GM10248 (cell line): ENCODE results near the gene TMED6.

Source experiments
- CTCF ChIA-PET: fragments of 300-600 bp; sonication (Branson Sonifier 250); formaldehyde crosslinking; extraction: SDS; loops from one replicate; lab custom pipeline; 2021; ENCODE audit warnings: antibody characterized with exemption; lab: Yijun Ruan, JAX
- POLR2A ChIA-PET: fragments of 350-650 bp; sonication (Branson Sonifier 250); formaldehyde crosslinking; extraction: SDS; loops from one replicate; lab custom pipeline; 2020; ENCODE audit warnings: antibody characterized with exemption; lab: Yijun Ruan, JAX
- DNase-seq: peaks from one replicate; pipeline ENCODE4 v3.0.0; 2012; ENCODE audit errors: extremely low spot score
- TF ChIP-seq, protein P1 (sequence below): IDR thresholded peaks from 2 replicates; pipeline ENCODE4 v1.5.1; 2012; ENCODE audit warnings: mild to moderate bottlenecking, low read depth; ENCODE audit errors: extremely low read depth, missing control alignments, control extremely low read depth

Gene TMED6

DNA sequence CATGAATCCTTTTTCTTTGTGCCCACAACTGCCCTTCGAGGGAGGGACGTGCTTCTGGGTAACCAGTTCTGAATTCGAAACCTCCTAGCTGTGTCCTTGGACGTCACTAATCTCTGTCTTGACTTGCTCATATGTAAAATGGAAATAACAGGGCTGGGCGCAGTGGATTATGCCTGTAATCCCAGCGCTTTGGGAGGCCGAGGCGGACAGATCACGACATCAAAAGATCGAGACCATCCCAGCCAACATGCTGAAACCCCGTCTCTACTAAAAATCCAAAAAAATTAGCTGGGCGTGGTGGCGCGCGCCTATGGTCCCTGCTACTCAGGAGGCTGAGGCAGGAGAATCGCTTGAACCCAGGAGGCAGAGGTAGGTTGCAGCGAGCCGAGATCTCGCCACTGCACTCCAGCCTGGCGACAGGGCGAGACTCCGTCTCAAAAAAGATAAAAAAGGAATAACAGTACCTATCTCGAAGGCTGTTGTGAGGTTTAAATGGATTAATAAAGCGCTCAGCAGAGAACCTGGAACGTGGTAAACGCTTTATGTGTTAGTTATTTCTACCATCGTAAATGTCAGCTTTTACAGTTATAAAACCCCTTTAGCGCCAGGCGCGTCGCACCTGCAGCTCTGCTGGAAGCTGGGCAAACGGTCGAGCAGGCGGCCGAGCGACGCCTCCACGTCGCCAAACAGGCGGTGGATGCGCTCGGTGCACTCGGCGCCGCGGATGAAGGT lies 12.9 kb downstream of the TMED6 start:
- TF ChIP-seq, protein P1, sequence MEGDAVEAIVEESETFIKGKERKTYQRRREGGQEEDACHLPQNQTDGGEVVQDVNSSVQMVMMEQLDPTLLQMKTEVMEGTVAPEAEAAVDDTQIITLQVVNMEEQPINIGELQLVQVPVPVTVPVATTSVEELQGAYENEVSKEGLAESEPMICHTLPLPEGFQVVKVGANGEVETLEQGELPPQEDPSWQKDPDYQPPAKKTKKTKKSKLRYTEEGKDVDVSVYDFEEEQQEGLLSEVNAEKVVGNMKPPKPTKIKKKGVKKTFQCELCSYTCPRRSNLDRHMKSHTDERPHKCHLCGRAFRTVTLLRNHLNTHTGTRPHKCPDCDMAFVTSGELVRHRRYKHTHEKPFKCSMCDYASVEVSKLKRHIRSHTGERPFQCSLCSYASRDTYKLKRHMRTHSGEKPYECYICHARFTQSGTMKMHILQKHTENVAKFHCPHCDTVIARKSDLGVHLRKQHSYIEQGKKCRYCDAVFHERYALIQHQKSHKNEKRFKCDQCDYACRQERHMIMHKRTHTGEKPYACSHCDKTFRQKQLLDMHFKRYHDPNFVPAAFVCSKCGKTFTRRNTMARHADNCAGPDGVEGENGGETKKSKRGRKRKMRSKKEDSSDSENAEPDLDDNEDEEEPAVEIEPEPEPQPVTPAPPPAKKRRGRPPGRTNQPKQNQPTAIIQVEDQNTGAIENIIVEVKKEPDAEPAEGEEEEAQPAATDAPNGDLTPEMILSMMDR = no peak
- DNase-seq = no peak
- ChIA-PET CTCF (interaction anchor here (0.9 to 2.1 kb wide), 7 partner anchors 8 to 58 kb away, joined by 3 to 7 read pairs (median 4); partner anchors contain the start of gene PDF), POLR2A (no interaction called here)

DNA sequence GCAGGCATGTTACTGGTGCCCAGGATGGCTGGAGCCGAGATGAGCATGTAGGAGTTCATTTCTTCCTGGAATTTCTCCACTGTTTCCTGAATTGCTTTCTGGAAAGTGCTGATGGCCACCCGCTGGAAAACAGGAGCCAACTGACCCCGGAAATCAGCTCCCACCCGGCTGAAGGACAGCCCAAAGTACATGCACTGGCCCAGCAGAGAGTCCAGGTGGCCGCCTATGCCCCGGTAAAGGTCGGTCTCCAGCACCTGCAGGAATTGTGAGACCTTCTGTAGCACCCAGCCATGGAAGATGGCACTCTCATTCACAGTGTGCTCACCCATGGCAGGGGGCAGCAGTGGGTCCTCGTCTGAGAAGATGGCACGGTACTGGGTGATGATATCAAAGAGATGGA lies 16.9 kb downstream of the TMED6 start:
- TF ChIP-seq, protein P1 = no peak
- ChIA-PET POLR2A (no interaction called here), CTCF (interaction anchor here (1.4 to 1.6 kb wide), 2 partner anchors 38 to 286 kb away, joined by 3 read pairs; no protein-coding TSS in a partner anchor)
- DNase-seq = no peak

DNA sequence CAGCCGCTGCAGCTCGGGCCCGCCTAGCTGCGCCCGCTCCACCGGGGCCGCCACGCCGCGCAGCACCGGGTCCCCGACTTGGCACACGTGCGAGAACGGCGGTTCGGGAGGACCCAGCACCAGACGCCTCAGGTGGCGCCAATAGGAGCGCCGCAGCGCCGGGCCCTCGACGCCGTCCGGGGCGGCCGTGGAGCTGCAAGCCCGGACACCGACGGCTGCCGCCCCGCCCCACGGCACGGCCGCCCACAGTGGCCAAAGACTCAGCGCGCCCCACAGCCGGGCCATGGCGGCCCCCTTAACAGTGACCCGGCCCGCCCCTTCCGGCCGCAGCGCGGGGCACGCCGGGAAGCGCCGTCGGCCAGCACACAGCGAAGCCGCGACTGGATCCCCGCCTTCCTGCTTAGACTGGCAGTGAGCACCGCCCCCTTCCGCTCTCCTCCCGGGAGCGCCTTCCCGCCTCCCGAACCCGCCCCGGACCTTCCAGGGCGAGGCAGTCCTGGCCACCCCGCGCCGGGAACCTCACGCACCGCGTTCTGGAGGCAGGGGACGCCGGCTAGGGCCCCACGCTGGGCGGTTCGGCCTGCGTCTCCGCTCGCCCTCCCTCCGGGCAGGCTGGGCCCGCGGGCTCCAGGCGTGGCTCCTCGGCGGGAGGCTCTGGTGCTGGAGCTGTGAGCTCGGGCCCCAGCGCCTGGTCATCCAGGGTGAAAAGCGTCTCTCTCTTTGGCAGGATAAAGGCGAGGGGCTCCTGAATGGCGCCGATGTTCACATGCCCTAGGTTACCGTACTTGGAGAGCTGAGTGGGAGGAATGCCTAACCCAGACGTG lies 21.1 kb downstream of the TMED6 start, which contains the start of gene PDF:
TSS of gene PDF (minus strand) at position 303 of the 824 bp plus-strand sequence. CDS start at position 285, 18 bp downstream.
- POLR2A ChIA-PET = interaction anchor here (1.0 kb wide), 1 partner anchor 10 kb away, joined by 3 read pairs; the partner anchor contains the start of gene NIP7
- TF ChIP-seq, protein P1 = no peak
- CTCF ChIA-PET = interaction anchor here (0.7 to 2.3 kb wide), 5 partner anchors 8 to 424 kb away, joined by 3 to 8 read pairs (median 4); partner anchors contain the start of genes COG8 and NOB1
- peak; percentile 94 for DNase-seq

DNA sequence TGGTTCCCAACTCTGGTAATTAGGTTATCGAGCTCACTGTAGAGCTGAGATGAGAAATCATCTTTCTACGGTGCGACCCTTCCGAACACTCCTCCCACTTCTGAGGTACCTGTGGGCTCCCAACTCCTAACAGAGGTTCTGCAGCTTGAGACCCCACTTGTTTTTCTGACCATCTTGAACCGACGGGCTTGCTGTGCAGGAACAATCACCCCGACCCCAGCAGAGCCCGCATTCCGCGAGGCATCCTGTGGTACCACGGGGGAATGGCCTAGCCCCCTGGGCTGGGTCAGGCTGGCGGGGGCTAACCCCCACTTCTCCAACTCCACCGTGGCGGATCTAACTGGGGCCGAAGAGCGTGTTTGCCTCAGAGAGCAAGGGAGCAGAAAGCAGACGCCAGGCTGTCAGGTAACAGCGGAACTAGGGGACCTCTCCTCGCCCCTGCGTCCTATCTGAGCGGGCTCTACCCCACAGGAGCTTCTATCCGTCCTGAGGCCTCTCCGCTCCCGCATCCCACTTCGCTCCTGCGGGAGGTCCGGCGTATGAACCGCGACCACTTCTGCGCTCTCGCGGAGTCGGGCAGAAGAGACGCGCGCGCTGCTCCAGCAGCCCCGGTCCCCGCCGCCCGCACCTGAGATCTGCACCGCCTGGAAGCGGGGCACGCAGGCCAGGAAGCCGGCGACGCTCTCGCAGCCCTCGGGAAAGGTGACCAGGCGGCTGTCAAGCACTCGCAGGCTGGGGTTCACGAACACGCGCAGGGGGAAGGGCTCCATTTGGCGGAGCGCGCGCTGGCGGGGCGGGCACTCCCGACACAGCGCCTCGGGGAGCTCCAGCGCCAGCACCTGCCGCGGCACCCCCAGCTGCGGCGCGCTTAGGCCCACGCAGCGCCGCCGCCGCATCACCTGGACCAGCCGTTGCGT lies 22.0 kb downstream of the TMED6 start:
- POLR2A ChIA-PET = interaction anchor here (1.0 kb wide), 1 partner anchor 11 kb away, joined by 3 read pairs; the partner anchor contains the start of gene NIP7
- CTCF ChIA-PET = interaction anchor here (1.3 to 2.3 kb wide), 7 partner anchors 9 to 425 kb away, joined by 4 to 9 read pairs (median 7); partner anchors contain the start of gene NOB1
- peak; percentile 64 for DNase-seq
- TF ChIP-seq, protein P1 = no peak

DNA sequence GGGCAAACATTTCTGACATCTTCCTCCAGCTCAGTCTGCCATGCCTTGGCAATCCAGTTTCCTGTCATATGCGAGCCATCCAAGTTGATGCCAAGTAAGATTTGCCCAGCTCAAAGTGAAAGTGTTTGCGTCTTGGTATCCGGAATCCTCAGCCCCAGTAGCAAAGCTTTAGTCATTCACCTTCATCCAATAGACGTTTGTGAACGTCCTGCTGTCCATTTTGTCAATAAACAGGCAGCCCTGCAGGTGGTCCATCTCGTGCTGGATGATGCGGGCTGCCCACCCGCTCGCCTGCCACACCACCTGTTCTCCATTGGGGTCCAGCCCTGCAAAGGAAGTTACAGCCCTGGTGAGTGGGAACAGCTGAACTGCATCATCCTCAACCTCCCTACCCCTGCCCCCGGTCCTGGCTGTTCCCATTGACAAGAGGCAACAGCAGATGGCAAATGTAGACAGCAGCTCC lies 22.7 kb downstream of the TMED6 start:
- TF ChIP-seq, protein P1 = no peak
- no peak for DNase-seq
- POLR2A ChIA-PET = no interaction called here
- CTCF ChIA-PET = interaction anchor here (1.1 to 2.0 kb wide), 7 partner anchors 10 to 18 kb away, joined by 3 to 9 read pairs (median 6); no protein-coding TSS in a partner anchor
